Epithelial cell of proximal tubule (primary cell): ENCODE measurements around the gene FAS. TPM values are rescaled to one million over a fixed set of nuclear protein-coding genes. Genes with fewer than 3 reads are reported as not detected.

Source experiments
- DNase-seq: peaks from one replicate; pipeline ENCODE4 v3.0.0-alpha.2; 2011; ENCODE audit warnings: low read depth
- H3K4me3 ChIP-seq: 2 replicates; pipeline ENCODE4 v1.5.1; 2011; ENCODE audit warnings: low read depth, mild to moderate bottlenecking, low read length
- total RNA-seq: library from RNA; depleted of rRNA; stranded (reverse); fragments of >200 nt; gene quantifications from 2 replicates; pipeline ENCODE4 v1.2.3, GENCODE V29; 2015
- TF ChIP-seq, protein P1 (sequence below): conservative IDR thresholded peaks from 2 replicates; pipeline ENCODE4 v1.5.1; 2012; ENCODE audit warnings: low read depth, mild to moderate bottlenecking, low read length

FAS gene
- total RNA-seq, 1 donor from 2014 or later, result 52.5 TPM

DNA sequence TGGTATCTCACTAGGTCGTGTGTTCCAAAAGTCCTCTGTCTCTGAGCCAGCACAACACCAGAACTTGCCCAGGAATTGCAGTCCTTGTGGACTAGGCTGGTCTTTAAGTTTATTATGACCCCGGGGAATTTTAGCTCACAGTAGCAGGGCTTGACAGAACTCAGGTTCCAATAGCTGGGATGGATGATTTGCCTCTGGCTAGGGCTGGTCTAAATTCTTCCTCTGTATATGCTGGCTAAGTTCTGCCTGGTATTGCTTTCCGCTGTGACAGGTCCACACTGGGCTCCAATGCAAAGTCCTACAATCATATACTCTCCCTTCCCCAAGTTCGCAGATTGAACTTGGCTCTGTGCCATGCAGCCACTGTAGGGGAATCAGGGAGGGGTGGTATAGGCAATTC lies 52.5 kb downstream of the FAS start:
- TF ChIP-seq, protein P1, sequence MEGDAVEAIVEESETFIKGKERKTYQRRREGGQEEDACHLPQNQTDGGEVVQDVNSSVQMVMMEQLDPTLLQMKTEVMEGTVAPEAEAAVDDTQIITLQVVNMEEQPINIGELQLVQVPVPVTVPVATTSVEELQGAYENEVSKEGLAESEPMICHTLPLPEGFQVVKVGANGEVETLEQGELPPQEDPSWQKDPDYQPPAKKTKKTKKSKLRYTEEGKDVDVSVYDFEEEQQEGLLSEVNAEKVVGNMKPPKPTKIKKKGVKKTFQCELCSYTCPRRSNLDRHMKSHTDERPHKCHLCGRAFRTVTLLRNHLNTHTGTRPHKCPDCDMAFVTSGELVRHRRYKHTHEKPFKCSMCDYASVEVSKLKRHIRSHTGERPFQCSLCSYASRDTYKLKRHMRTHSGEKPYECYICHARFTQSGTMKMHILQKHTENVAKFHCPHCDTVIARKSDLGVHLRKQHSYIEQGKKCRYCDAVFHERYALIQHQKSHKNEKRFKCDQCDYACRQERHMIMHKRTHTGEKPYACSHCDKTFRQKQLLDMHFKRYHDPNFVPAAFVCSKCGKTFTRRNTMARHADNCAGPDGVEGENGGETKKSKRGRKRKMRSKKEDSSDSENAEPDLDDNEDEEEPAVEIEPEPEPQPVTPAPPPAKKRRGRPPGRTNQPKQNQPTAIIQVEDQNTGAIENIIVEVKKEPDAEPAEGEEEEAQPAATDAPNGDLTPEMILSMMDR, result no peak
- no peak overlapping the region for H3K4me3 ChIP-seq
- DNase-seq, result no peak

DNA sequence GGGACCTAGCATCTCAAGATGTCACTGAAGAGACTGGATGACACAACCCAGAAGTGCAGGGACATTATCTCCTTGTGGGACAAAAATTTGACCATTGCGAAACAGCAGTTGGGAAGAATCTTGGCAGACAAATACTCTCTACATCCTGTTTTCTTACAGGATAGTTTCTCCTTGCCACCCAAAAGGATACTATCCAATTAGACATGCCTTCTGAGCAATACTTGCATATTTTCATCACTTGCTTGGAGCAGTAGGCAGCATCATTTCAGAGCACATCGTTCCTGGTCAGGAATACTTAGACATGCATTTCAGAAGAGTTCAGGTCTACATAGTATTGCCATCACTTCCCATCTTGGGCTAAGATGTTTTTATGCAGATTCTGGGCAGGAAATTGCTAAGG lies 56.8 kb downstream of the FAS start:
- TF ChIP-seq, protein P1, result no peak
- H3K4me3 ChIP-seq, result no peak overlapping the region
- no peak for DNase-seq

DNA sequence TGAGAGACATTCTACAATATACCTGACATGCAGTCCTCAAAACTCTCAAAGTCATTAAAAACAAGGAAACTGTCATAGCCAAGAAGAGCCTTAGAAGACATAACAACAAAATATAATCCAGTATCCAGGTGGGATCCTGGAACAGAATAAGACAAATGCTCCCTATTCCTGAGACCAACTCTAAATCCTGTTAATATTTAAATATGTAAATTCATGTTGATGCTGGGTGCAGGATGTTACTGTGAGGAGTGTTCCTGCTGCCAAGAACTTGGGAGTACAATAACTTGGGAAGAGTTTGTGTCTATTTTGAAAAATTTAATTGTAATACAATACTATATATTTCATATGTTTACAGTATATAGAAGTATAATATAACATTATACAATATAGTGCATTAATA lies 61.0 kb downstream of the FAS start:
- TF ChIP-seq, protein P1, result no peak
- no peak overlapping the region for H3K4me3 ChIP-seq
- no peak for DNase-seq

GRCh38 chr10:89053555-89053954 lies 63.0 kb downstream of the FAS start:
- H3K4me3 ChIP-seq, result no peak overlapping the region
- DNase-seq, result no peak
- TF ChIP-seq, protein P1, result no peak

- TF ChIP-seq, protein P1, result no peak
- H3K4me3 ChIP-seq, result no peak overlapping the region
- DNase-seq, result no peak
Observed at GRCh38 chr10:89055159-89055558, 64.6 kb downstream of the FAS start.

DNA sequence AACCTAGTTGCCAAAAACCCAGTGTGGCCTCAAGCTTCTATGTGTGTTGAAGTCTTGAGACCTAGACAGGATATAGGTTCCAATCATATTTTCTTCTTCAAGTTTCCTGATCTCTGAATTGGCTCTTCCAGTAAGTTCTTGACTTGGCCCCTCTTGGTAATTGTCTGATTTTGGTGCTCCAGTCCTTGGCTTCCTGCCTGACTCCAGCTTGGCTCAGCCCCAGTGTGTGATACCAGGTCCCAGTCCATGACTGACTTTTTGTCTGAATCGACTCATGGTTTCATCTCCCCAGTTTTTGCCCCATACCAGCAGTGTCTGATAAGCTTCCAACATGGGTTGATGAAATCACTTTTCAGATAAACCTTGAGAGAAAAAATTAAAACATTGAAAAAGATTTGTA lies 72.3 kb downstream of the FAS start:
- no peak for DNase-seq
- H3K4me3 ChIP-seq, result no peak overlapping the region
- TF ChIP-seq, protein P1, result no peak

- DNase-seq, result no peak
- TF ChIP-seq, protein P1, result no peak
- H3K4me3 ChIP-seq, result no peak overlapping the region
Observed at GRCh38 chr10:89063465-89063864, 72.9 kb downstream of the FAS start.
